Transverse colon (tissue), 4 donors: Measurements from ENCODE around the gene PTPRD. TPM values are rescaled to one million over a fixed set of nuclear protein-coding genes. Genes with fewer than 3 reads are reported as not detected.
A peak's percentile ranks its signal among the peaks of the same experiment; 100 is the strongest.

Experiments used
- DNase-seq: peaks from one replicate; pipeline ENCODE4 v3.0.0-alpha.2; 2019
- H3K27ac ChIP-seq, 4 donors: fragments of 200-600 bp; sonication (generic); 2 replicates each; pipeline ENCODE4 v1.5.1; 2016 to 2018; ENCODE audit warnings: inconsistent platforms in 4 of 4
- H3K27me3 ChIP-seq: fragments of 200-600 bp; sonication (generic); 2 replicates; pipeline ENCODE4 v1.5.1; 2017; ENCODE audit warnings: inconsistent platforms
- H3K36me3 ChIP-seq, 4 donors: fragments of 200-600 bp; sonication (generic); 2 replicates each; pipeline ENCODE4 v1.5.1; 2017 to 2019; ENCODE audit warnings: inconsistent platforms in 4 of 4
- H3K4me1 ChIP-seq, 4 donors: fragments of 200-600 bp; sonication (generic); 2 replicates each; pipeline ENCODE4 v1.5.1; 2017 to 2020; ENCODE audit warnings: inconsistent platforms in 4 of 4
- H3K4me3 ChIP-seq, 4 donors: fragments of 200-600 bp; sonication (generic); 1 replicate in 1 of 4; 2 replicates in 3 of 4; pipeline versions ENCODE4 v1.5.1 to v1.6.1; 2017 to 2019; ENCODE audit warnings: inconsistent platforms in 4 of 4
- H3K9me3 ChIP-seq, 2 donors: fragments of 200-600 bp; sonication (generic); 2 replicates each; pipeline ENCODE4 v1.5.1; 2017 to 2019; ENCODE audit warnings: inconsistent platforms in 2 of 2
- EP300 ChIP-seq: sonication (generic); formaldehyde crosslinking; IDR thresholded peaks from one replicate; pipeline ENCODE4 v1.6.1; 2017; ENCODE audit warnings: antibody characterized with exemption, low read depth
- POLR2A ChIP-seq: fragments of 450-650 bp; IDR thresholded peaks from one replicate; pipeline ENCODE4 v1.6.1; 2016; ENCODE audit warnings: antibody characterized with exemption, mild to moderate bottlenecking, moderate library complexity
- POLR2AphosphoS5 ChIP-seq, 3 donors: sonication (generic); formaldehyde crosslinking; IDR thresholded peaks; one replicate each; pipeline ENCODE4 v1.6.1; 2016; ENCODE audit warnings: antibody characterized with exemption in 3 of 3
- WGBS, 2 donors: methylation state at CpG; one replicate each; pipeline ENCODE4 v1.1.5; 2018; ENCODE audit warnings: low coverage in 1 of 2; 5-methylcytosine and 5-hydroxymethylcytosine counted together
- in situ Hi-C, 4 donors: fragments of 200-750 bp; cut with MboI; loops; one replicate each; pipeline versions ENCODE4 v1.15.0 to v1.15.1; 2017; ENCODE audit warnings: low sequenced_read_pairs in 3 of 4, low pct_ligation_motif_present in 1 of 4, low pct_unique_long_range_greater_than_20kb in 1 of 4
- intact Hi-C: fragments of 100-400 bp; cut with DNase I; formaldehyde crosslinking; loops from one replicate; pipeline ENCODE4 v1.15.1; 2023; ENCODE audit warnings: low total_unique reads
- total RNA-seq, 4 donors: library from RNA; depleted of rRNA; stranded (reverse); fragments of >200 nt; gene quantifications; one replicate each; pipeline ENCODE4 v1.1.0, GENCODE V29; 2016
- TF ChIP-seq, protein P1 (sequence below), 5 experiments: fragments of 200-600 bp in 3 of 5; fragments of 450-650 bp in 2 of 5; sonication (generic) in 3 of 5; IDR thresholded peaks; 1 replicate in 2 of 5; 2 replicates in 3 of 5; pipeline ENCODE4 v1.5.1; 2016 to 2017; ENCODE audit warnings: antibody characterized with exemption in 5 of 5, inconsistent platforms in 3 of 5, mild to moderate bottlenecking in 2 of 5, moderate library complexity in 1 of 5

Gene PTPRD
- total RNA-seq, 4 donors from 2014 or later: 43.0 to 115 (median 79.1) TPM

DNA sequence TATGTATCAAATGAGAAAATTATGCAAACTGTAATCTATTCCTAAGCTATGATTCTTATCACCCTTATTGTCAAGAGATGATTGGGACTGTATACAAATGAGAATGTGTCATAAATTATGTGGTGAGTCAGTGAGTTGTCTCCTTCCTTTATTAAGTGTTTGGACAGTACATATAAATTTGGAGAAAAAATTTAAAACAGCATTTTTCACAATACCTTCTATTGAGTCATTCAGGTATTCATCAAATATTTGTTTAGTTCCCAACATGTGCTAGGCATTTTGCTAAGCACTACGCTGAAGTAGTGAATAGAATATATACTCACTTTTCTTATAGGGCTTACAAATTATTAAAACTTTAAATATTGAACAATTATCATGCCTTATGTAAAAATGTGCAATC is 36.3 kb upstream of the PTPRD start:
- H3K27me3 ChIP-seq: no peaks in the 10 kb centered on the region
- H3K9me3 ChIP-seq: peaks cover 4 to 5% of the 10 kb centered on the region in 2 donors
- H3K4me3 ChIP-seq: no peak overlapping the region
- no peak overlapping the region for H3K27ac ChIP-seq
- intact Hi-C loops (no loop called here), in situ Hi-C loops (no loop called here)
- 57 to 77% methylated on average over 1 of the region's 1 CpG for WGBS, 2 donors
- no peak for DNase-seq
- H3K36me3 ChIP-seq: no peaks in the 10 kb centered on the region
- TF ChIP-seq POLR2AphosphoS5 (IDR thresholded peaks at IDR 0.05) (no peak), EP300 (no peak), POLR2A (no peak)
- TF ChIP-seq, protein P1, sequence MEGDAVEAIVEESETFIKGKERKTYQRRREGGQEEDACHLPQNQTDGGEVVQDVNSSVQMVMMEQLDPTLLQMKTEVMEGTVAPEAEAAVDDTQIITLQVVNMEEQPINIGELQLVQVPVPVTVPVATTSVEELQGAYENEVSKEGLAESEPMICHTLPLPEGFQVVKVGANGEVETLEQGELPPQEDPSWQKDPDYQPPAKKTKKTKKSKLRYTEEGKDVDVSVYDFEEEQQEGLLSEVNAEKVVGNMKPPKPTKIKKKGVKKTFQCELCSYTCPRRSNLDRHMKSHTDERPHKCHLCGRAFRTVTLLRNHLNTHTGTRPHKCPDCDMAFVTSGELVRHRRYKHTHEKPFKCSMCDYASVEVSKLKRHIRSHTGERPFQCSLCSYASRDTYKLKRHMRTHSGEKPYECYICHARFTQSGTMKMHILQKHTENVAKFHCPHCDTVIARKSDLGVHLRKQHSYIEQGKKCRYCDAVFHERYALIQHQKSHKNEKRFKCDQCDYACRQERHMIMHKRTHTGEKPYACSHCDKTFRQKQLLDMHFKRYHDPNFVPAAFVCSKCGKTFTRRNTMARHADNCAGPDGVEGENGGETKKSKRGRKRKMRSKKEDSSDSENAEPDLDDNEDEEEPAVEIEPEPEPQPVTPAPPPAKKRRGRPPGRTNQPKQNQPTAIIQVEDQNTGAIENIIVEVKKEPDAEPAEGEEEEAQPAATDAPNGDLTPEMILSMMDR (IDR thresholded peaks at IDR 0.05): no peak
- H3K4me1 ChIP-seq: no peaks in the 10 kb centered on the region

GRCh38 chr9:10633785-10634184 is 21.0 kb upstream of the PTPRD start:
- 77 to 80% methylated on average over 1 to 3 of the region's 3 CpGs for WGBS, 2 donors
- Histone ChIP-seq H3K9me3 (no peaks in the 10 kb centered on the region), H3K27me3 (no peaks in the 10 kb centered on the region), H3K27ac (no peak overlapping the region), H3K4me3 (no peak overlapping the region), H3K4me1 (no peaks in the 10 kb centered on the region), H3K36me3 (no peaks in the 10 kb centered on the region)
- intact Hi-C loops (no loop called here), in situ Hi-C loops (no loop called here)
- no peak for DNase-seq
- TF ChIP-seq POLR2A (no peak), EP300 (no peak), POLR2AphosphoS5 (IDR thresholded peaks at IDR 0.05) (no peak)
- TF ChIP-seq, protein P1 (IDR thresholded peaks at IDR 0.05): no peak

- DNase-seq: no peak
- in situ Hi-C loops: no loop called here
- Histone ChIP-seq H3K36me3 (no peaks in the 10 kb centered on the region), H3K4me1 (peaks cover 0 to 6% (median 2%) of the 10 kb centered on the region in 4 donors), H3K4me3 (no peak overlapping the region), H3K9me3 (no peaks in the 10 kb centered on the region), H3K27me3 (peaks cover 64% of the 10 kb centered on the region), H3K27ac (no peak overlapping the region)
- 47 to 64% methylated on average over 7 to 9 of the region's 9 CpGs for WGBS, 2 donors
- TF ChIP-seq, protein P1 (IDR thresholded peaks at IDR 0.05): no peak
- TF ChIP-seq POLR2A (no peak), EP300 (no peak), POLR2AphosphoS5 (IDR thresholded peaks at IDR 0.05) (no peak)
- intact Hi-C loops: no loop called here
Measured at GRCh38 chr9:10614196-10614800, 1.5 kb upstream of the PTPRD start.

DNA sequence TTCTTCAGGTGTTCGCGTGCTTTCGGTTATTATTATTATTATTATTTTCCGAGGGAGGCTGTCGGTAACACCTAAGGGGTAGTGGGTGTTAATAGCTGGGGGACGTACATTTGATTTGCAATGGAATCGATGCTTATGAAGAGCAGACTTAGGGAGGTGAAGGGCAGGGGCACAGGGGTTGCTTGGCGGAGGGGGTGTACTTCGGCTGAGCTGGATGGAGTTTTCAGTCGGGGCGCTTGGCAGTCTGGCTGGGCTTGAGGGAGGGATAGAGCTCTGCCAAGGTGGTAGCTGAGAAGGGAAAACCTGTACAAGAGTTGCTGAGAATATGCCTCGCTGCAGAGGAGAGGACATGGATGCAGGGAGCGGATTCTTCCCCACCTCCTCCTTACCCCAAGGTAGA is 617 bp upstream of the PTPRD start:
- WGBS, 2 donors: 20 to 28% methylated on average over 1 to 13 of the region's 13 CpGs
- TF ChIP-seq POLR2AphosphoS5 (IDR thresholded peaks at IDR 0.05) (no peak), POLR2A (no peak), EP300 (no peak)
- TF ChIP-seq, protein P1 (IDR thresholded peaks at IDR 0.05): no peak
- peak overlapping the region in 2 of 4 donors; percentile 28 to 45 for H3K4me3 ChIP-seq
- DNase-seq: no peak
- peaks cover 0 to 6% (median 2%) of the 10 kb centered on the region in 4 donors for H3K4me1 ChIP-seq
- H3K27ac ChIP-seq: no peak overlapping the region
- H3K9me3 ChIP-seq: no peaks in the 10 kb centered on the region
- in situ Hi-C loops: no loop called here
- peaks cover 64% of the 10 kb centered on the region for H3K27me3 ChIP-seq
- no peaks in the 10 kb centered on the region for H3K36me3 ChIP-seq
- intact Hi-C loops: no loop called here
